GM19463 (cell line): Measurements from ENCODE around the gene PCBP3.
"Not testable (repeated sequence)": the region's sequence is repeated elsewhere in the genome, so short reads cannot be mapped to it uniquely, and the experiment has no call there.

Source experiments
- ATAC-seq: cut with Tn5 transposase; IDR thresholded peaks from one replicate; pipeline ENCODE4 v1.9.1; 2021; ENCODE audit warnings: mild to moderate bottlenecking, moderate library complexity; ENCODE audit not compliant: unreplicated experiment

PCBP3 gene

DNA sequence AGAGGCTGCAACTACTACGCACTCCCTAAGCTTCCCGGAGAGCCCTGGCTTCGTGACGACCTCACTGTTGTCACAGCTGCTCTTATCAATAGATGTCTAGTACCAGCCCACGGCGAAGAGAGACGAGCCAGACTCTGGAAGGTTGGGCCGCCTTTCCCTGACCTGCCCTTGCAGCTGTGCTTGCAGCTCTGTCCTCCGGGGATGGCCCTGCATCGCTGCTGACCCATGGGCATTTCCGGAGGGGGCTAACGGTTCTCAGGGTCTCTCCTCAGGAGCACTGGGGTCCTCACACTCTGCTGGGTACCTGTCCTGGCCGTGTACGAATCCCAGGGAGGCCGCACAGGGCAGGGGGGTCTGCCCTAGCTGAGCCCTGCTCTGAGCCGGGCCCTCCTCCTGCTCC lies 244.3 kb downstream of the PCBP3 start:
- ATAC-seq: no peak

GRCh38 chr21:45888386-45889009 lies 245.0 kb downstream of the PCBP3 start:
- ATAC-seq: no peak

DNA sequence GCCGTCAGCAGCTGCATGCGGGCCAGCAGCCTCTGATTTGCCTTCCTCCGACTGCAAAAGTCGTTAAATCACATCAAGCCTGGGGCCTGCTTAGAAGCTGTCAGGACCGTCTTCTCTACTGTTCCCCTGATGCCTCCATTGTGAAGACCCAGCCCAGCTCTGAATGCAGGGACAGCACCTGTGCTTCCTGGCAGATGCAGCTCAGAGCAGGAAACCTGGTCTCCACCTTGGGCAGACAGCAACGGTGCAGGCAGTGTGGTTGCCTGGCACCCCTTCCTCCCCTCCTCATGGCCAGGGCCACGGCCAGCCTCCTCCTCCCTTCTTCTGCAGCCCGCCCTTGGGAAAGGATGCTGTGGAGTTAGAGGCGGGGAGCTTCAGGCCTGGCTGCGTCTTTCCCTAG lies 245.7 kb downstream of the PCBP3 start:
- ATAC-seq: no peak

DNA sequence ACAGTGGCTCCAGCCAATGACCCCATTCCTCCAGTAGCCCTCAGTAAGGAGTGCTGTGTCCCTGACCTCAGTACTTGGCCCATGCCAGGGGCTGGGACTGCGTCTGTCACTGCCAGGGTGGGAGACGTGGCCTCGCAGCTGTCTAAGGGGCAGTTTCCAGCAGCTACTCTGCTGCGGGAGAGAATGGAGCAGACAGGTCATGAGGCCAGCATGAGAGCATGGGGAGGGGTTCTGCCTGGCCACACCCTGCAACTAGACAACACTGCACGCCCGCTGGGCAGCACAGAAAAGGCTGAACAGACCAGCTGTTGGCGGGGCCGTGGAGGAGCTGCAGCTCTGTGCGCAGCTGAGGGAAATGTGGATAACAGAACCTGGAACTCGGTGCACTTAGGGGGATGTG lies 246.4 kb downstream of the PCBP3 start:
- ATAC-seq: no peak

GRCh38 chr21:45891388-45892155 lies 248.0 kb downstream of the PCBP3 start:
- ATAC-seq: no peak

GRCh38 chr21:45892156-45892915 lies 248.8 kb downstream of the PCBP3 start:
- ATAC-seq: no peak

DNA sequence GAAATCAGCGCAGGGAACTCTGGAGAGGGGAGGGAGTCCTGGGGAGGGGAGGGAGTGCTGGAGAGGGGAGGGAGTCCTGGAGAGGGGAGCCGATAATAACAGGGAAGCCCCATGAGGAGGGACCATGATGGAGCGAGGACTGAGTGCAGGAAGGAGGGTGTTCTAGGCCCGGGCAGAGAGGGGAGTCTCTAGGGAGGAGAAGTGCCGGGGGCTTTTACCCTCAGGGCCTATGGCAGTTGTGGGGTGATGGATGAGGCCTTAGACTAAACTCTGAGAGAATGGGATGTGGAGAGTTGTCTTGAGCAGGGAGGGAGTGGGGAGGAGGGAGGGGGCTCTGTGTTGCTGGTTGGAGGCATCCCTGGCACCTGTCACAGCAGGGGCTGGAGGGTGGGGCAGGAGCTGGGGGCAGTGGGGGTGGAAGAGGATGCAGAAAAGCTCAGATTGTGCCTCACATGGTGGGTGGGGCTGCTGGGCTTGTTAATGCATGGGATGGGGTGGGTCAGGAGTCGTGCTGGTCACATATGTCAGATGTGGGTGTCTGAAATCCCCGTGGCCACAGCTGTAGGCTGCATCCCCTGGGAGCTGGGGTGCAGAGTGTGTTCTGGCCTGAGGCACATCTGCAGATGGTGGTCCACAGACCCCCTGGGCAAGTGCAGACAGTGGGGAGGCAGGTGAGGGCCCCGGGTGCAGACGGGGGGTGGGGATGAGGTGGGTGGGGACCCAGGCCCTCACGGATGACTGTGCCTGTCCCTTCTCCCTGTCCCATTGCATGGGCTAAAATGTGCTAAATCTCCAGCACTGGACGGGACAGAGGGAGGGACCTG lies 249.6 kb downstream of the PCBP3 start:
- no peak for ATAC-seq

- no peak for ATAC-seq
Observed at GRCh38 chr21:45893740-45894449, 250.4 kb downstream of the PCBP3 start.

DNA sequence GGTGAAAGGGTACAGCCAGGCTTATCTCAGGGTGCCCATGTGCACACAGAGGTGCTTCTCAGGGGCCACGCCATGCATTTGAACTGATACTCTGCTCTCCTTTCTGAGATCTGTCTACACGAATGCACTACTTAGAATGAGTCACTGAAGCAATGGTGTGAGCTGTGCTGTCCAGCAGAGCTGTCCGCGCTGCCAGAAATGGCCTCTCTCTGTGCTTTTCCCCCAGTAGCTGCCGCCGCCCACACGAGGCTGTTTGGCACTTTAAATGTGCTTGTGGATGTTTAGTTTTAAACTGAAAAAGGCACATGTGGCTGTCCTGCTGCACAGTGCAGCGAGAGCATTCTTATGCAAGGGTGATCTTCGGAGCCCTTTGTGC lies 250.9 kb downstream of the PCBP3 start:
- ATAC-seq: no peak

DNA sequence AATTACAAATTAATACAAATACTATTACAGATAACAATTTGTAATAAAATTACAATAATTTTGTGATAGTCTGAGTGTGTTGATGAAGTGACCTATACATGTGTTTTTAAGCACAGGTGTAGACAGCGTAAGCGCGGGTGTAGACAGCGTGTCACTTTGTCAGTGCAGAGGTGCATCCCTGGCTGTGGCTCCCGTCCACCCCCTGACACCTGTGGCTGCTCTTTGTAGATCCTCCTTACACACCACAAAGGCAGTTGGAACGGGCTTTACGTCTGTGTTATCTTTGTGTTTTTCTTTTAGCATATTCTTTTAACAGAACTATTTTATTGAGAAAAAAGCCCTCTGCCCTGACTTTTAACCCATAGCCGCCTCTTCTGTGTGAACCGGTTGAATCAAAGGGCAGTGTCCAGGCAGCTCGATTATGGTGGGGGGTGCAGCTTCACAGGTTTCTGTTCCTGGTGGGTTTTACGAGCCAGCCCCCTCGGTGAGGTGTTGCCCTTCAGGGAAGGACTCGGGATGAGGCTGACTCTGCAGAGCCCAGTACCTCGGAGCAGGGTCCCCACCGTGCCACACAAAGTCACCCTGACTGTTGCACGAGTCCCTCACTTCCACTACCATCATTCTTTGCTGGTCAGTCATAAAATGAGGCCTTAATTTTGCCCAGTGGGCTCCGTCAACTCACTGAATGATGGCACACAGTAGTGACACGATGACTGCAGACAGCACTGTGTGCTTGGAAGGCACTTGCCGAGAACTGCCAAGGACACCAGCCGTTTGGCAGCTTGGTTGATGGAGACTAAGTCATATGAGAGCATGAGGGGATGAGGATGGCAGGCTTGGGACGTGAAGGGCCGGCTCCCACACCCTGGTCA lies 251.6 kb downstream of the PCBP3 start:
- ATAC-seq: no peak

DNA sequence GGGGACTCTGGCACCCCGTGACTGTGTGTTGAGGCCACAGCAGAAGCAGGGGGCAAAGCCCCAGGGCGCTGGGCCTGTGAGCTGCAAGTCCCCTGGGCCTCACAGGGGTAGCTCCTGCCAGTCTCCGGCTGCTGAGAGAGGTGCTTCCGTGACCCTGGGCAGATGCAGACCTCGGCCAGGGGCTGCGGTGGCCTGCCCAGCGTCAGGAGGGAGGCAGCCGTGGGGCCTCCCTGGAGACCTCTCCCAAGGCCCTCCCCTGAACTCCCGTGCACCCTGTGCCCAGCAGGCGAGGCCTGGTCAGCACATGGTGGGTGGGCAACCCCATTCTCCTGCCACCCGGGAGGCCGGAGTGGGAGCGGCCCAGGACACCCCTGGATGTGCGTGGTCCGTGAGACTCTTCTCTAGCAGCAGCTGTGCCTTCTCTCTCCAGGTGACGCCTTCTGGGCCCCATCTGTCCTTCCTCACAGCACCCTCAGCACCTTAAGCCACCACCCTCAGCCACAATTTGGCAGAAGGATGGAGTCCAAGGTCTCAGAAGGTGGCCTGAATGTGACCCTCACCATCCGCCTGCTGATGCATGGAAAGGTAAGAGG lies 252.3 kb downstream of the PCBP3 start:
- no peak for ATAC-seq

DNA sequence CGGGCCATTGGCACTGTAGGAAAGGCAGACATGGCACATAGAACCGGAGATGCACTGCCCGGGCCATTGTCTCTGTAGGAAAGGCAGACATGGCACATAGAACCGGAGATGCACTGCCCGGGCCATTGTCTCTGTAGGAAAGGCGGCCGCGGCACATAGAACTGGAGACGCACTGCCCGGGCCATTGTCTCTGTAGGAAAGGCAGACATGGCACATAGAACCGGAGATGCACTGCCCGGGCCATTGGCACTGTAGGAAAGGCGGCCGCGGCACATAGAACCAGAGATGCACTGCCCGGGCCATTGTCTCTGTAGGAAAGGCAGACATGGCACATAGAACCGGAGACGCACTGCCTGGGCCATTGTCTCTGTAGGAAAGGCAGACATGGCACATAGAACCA lies 252.9 kb downstream of the PCBP3 start:
- ATAC-seq: not testable (repeated sequence)

DNA sequence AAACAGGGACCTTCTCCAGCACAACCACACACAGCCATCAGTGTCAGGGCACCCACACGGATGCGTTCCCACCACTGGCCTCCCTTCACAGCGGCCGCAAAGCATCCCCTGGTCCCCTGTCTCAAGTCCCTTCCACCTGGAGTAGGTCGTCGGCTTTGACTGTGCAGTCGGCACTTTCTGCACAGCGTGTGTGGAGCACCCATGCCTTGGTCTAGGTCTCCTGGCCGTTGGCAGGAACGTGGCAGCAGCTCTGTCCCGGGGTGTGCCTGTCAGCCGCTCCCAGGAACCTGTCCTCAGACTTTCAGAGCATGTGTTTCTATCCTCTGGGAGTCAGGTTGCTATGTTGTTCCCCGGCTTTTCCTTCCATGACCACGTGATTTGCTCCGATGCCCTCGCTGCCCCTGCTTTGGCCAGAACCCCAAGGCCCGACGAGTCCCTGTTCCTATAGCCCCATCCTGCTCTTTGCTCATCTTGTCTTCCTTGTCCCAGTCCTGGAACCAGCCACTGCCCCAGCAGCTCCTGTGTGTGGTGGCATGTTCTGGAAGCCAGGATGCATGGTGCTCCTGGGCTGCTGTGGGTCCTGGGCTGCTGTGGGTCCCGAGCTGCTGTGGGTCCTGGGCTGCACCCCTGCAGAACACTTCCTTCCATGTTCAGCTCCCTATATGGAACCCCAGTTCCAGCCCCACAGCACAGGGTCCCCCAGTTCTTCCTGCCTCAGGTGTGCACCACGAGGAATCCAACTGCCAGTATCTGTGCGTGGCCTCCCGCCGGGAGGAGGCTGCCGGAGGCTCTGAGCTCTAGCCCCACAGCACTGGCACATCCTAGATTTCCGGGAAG lies 253.9 kb downstream of the PCBP3 start:
- no peak for ATAC-seq

DNA sequence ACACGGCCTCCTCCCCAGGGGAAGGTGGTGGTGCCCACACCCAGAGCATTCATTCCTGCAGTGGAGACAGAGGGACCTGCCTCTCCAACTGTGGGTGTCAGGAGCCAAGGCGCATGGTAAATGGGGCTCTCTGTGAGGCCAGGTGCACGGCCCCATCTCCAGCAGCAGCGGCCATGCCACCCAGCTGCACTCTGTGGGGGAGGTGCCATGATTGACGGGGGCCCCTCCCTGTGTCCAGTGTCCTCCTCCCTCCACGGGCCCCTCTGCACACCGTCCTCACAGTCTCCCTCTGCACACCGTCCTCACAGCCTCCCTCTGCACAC lies 254.5 kb downstream of the PCBP3 start:
- ATAC-seq: no peak

DNA sequence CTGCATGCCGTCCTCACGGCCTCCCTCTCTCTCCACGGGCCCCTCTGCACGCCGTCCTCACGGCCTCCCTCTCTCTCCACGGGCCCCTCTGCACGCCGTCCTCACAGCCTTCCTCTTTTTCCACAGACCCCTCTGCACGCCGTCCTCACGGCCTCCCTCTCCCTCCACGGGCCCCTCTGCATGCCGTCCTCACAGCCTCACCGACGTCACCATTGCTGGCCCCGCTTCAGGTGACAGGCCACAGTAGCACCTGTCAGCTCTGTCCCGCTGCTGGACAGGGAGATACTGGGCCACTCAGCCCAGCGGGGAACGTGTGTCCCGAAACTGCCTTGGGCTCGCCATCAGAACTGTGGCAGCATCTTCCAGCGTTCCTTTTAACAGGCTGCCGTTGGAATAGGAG lies 255.3 kb downstream of the PCBP3 start:
- no peak for ATAC-seq

GRCh38 chr21:45899317-45900033 lies 255.9 kb downstream of the PCBP3 start:
- no peak for ATAC-seq

DNA sequence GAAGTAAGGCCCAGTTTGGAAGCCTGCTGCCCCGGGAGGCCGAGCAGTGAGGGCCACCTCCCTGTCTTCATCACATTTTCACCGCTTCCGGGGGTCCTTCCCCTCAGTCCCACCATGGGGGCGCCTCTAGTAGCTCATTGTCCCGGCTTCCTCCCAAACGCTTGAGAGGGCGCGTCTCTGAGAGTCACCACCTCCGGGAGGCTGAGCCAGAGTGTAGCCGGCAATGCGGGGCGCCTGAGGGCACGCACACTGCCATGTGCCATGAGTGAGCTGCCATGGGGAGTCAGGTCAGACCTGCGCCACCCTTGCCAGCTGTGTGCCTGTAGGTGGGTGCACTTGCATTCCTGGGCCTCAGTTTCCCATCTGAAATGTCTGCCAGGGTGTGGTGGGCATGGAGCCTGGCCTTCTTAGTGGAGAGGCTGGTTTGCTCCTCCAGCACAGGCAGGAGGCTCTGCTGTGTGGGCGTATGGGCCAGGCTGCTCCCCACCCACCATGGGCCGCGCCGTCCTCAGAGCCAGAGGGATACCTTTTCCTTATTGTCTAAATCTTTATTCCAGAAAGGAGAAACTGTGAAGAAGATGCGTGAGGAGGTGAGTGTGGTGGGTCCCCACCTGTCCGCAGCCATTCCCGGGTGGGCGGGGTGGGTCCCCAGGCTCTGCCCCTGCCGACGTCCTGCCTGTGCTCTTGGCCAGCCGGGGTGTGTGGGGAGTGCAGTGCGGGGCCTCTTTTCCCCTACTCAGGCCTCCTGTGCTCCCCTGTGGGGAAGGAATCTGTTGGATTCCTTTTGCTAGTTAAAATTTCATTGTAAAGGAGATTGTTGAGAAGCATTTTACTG lies 256.7 kb downstream of the PCBP3 start:
- no peak for ATAC-seq
